ENCODE results near the gene HES7. TPM values are rescaled to one million over a fixed set of nuclear protein-coding genes. Genes with fewer than 3 reads are reported as not detected.

Gene HES7
- total RNA-seq, 4 donors from 2014 or later: 0.46 TPM; not detected in 3

DNA sequence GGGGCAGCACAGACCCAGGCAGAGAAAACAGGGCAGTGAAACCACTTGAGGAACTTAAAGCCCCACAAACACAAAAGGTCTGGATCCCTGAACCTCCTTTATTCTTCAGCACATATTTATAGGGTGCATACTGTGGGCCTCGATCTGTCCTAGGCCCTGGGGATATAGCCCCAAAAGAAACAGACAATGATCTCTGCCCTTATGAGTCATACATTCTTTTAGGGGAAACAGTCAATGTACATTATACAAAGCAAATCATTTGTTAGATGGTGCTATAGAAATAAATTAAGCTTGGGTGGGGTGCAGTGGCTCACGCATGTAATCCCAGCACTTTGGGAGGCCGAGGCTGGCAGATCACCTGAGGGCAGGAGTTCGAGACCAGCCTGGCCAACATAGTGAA lies 10.0 kb upstream of the HES7 start:
- TF ChIP-seq, protein P1, sequence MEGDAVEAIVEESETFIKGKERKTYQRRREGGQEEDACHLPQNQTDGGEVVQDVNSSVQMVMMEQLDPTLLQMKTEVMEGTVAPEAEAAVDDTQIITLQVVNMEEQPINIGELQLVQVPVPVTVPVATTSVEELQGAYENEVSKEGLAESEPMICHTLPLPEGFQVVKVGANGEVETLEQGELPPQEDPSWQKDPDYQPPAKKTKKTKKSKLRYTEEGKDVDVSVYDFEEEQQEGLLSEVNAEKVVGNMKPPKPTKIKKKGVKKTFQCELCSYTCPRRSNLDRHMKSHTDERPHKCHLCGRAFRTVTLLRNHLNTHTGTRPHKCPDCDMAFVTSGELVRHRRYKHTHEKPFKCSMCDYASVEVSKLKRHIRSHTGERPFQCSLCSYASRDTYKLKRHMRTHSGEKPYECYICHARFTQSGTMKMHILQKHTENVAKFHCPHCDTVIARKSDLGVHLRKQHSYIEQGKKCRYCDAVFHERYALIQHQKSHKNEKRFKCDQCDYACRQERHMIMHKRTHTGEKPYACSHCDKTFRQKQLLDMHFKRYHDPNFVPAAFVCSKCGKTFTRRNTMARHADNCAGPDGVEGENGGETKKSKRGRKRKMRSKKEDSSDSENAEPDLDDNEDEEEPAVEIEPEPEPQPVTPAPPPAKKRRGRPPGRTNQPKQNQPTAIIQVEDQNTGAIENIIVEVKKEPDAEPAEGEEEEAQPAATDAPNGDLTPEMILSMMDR (IDR thresholded peaks at IDR 0.05): no peak
- no peak for DNase-seq (ENCODE audit: low spot score)
- ATAC-seq (ENCODE audit: low FRiP score): no peak

DNA sequence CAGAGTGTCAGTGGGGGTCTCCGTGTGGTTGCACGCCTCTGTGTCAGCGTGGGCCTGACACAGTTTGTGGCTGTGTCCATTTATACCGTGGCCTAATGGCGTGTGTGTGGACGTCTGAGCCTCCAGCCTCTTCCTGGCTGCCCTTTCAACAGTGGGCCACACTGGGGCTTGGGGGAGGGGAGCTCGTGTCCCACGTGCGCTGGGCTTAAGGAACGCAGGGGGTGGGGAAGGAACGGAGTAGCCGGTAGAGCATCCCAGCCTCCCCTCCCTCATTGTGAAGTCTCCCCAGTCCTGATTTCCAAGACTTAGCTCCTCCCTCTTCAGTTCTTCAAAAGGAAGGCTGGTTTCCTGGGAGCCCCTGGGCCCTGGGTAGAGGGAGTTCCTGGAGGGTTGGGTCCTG lies 9.5 kb upstream of the HES7 start:
- TF ChIP-seq, protein P1 (IDR thresholded peaks at IDR 0.05): no peak
- no peak for DNase-seq (ENCODE audit: low spot score)
- ATAC-seq (ENCODE audit: low FRiP score): no peak

DNA sequence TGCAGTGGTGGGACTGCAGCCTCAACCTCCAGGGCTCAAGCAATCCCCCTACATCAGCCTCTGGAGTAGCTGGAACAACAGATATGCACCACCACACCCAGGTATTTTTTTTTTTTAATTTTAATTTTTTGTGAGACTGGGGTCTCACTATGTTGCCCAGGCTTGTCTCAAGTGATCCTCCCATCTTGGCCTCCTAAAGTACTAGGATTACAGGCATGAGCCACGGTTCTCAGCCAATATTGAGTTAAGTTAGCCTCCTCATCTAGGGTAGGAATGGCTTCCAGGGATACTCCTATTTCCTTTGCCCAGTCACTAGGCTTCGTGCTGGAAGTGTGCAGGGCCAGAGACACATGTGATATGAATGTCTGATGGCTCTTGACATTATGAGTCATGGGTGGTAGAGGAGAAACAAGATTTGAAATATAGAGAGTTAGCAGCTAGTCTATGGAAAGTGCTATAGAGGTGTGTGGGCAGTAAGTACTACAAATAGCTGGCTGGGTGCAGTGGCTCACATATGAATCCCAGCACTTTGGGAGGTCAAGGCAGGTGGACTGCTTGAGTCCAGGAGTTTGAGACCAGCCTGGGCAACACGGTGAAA lies 8.0 kb upstream of the HES7 start:
- ATAC-seq (ENCODE audit: low FRiP score) (no peak), DNase-seq (ENCODE audit: low spot score) (no peak)
- TF ChIP-seq, protein P1 (IDR thresholded peaks at IDR 0.05): no peak

DNA sequence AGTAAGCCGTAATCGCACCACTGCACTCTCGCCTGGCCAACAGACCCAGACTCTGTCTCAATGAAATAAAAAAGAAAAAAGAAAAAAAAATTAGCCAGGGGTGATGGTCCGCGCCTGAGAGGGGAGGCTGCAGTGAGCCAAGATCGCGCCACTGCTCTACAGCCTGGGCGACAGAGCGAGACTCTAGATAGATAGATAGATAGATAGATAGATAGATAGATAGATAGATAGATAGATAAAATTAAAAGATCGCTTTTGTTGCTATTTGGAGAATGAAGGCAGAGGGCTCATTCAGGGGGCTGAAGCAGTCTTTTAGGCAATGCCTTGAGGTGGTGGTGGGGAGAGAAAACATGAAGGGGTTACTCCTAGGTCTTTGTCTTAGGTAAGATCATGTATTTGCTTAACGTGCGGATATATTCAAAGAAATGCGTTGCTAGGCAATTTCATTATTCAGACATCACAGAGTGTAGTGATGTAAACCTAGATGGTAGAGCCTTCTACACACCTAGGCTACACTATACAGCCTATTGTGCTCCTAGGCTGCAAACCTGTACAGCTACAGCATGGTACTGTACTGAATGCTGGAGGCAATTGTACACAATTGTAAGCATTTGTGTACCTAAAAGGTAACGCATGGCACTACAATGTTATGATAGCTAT lies 4.3 kb upstream of the HES7 start:
- TF ChIP-seq, protein P1 (IDR thresholded peaks at IDR 0.05): no peak
- no peak for DNase-seq (ENCODE audit: low spot score)
- ATAC-seq (ENCODE audit: low FRiP score): no peak

DNA sequence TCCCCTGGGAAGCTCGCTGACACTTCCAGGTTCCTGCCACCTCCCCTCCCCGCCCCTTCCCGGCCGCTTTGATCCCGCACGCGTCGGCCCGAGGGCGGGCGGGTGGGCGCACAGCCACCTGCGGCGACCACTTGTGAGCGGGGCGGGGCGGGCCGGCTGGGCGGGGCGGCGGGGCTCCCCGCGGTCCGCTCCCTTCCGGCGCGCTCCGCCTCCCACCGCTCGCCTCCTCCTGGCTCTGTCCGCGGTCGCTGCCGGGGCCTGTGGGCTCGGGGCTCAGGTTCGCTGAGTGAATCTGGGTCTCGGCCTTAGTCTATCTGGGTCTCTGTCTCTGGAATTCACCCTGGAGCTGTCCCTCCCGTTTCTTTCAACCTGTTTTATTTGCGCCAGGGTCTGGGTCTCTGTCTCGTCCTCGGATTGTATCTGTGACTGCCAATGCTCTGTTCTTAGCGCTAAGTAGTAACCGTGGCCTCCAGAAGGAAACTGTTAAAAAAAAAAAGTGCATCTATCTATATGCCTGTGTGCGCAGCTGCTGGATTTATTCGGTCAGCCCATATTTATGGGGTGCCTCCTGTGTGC lies 2.7 kb upstream of the HES7 start:
- peak; percentile 43 for ATAC-seq (ENCODE audit: low FRiP score)
- TF ChIP-seq, protein P1 (IDR thresholded peaks at IDR 0.05): no peak
- DNase-seq (ENCODE audit: low spot score): no peak

DNA sequence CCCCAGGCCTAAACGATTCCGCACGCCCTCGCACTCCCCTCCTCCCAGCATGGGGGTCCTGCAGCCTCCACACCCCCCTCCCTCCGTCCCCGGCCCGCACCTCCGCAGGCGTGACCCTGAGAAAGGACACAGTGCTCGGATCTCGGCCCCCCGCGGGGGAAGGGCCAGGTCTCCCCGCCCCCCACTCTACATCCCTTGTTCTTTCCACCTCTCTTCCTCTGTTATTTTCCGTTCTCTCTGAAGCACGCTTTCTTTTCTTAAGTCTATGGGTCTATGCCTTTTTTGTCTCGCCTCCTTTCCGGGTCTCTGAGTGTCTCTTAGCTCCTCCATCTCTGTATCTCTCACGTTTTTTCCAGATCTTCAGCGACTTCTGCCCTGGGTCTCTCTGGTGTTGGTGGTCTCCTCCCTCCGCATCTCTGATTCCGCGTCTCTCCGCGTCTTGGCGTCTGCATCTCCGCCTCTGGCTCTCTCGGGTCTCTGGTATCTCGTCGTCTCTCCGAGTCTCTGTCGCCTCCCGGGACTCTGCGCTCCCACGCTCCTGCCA lies 2.1 kb upstream of the HES7 start:
- DNase-seq (ENCODE audit: low spot score) (no peak), ATAC-seq (ENCODE audit: low FRiP score) (no peak)
- TF ChIP-seq, protein P1 (IDR thresholded peaks at IDR 0.05): no peak

Measured in omental fat pad (tissue), 4 donors.